Measurements from ENCODE around the gene FHOD3.

- TF ChIP-seq POLR2A (IDR thresholded peaks at IDR 0.05; ENCODE audit: low read depth, low read length) (no peak), POLR2AphosphoS5 (IDR thresholded peaks at IDR 0.05; ENCODE audit: low read depth, low read length) (no peak), TAF1 (IDR thresholded peaks at IDR 0.05; ENCODE audit: borderline replicate concordance, low read depth, low read length) (no peak)
These were observed 82.8 kb downstream of the FHOD3 start for GRCh38 chr18:36380173-36380827.

Measured in GM12892 (cell line).